B cell (primary cell): ENCODE data around the gene PARD3B. TPM values are rescaled to one million over a fixed set of nuclear protein-coding genes. Genes with fewer than 3 reads are reported as not detected.

Source experiments
- ATAC-seq: fragments of 200-7000 bp; cut with Tn5 transposase; one replicate; pipeline ENCODE4 v1.10.0; 2021; ENCODE audit warnings: low read depth, mild to moderate bottlenecking, moderate number of reproducible peaks, moderate library complexity
- CTCF ChIA-PET: fragments of 350-600 bp; sonication (Branson Sonifier 250); formaldehyde crosslinking; loops from one replicate; lab custom pipeline; 2021; ENCODE audit warnings: antibody characterized with exemption, inconsistent platforms; lab: Charles Lee
- POLR2A ChIA-PET: fragments of 350-600 bp; sonication (Branson Sonifier 250); formaldehyde crosslinking; loops from one replicate; lab custom pipeline; 2021; ENCODE audit warnings: antibody characterized with exemption; lab: Charles Lee
- DNase-seq: peaks from one replicate; pipeline ENCODE4 v3.0.0; 2013
- H2AFZ ChIP-seq: 2 replicates; pipeline ENCODE4 v1.6.1; 2012; ENCODE audit warnings: mild to moderate bottlenecking, low read depth, low read length; ENCODE audit not compliant: insufficient read depth, poor library complexity, severe bottlenecking
- H3K27ac ChIP-seq, 2 donors: 1 replicate in 1 of 2; 2 replicates in 1 of 2; pipeline ENCODE4 v1.5.1; 2012 to 2013; ENCODE audit warnings: low read length in 2 of 2, mild to moderate bottlenecking in 2 of 2, moderate library complexity in 1 of 2
- H3K27me3 ChIP-seq, 4 experiments: fragments of 200-600 bp in 1 of 4; sonication (generic) in 1 of 4; replicated peaks in 1 of 4; 1 replicate in 2 of 4; 2 replicates in 2 of 4; pipeline versions ENCODE4 v1.6.1 to v1.7.0; 2013 to 2016; ENCODE audit warnings: low read length in 3 of 4, mild to moderate bottlenecking in 2 of 4, mixed read lengths in 1 of 4, moderate library complexity in 1 of 4; ENCODE audit not compliant: insufficient read depth in 4 of 4, control insufficient read depth in 3 of 4; ENCODE audit errors: control extremely low read depth in 1 of 4
- H3K36me3 ChIP-seq, 2 experiments: replicated peaks in 1 of 2; 1 replicate in 1 of 2; 2 replicates in 1 of 2; pipeline versions ENCODE4 v1.6.1 to v1.7.1; 2013; ENCODE audit warnings: low read length in 1 of 2; ENCODE audit not compliant: insufficient read depth in 2 of 2, control insufficient read depth in 1 of 2; ENCODE audit errors: control extremely low read depth in 1 of 2, extremely low read depth in 1 of 2
- H3K4me1 ChIP-seq, 2 donors: fragments of 200-600 bp in 1 of 2; sonication (generic) in 1 of 2; 1 replicate in 1 of 2; 2 replicates in 1 of 2; pipeline versions ENCODE4 v1.5.1 to v1.6.1; 2013 to 2017; ENCODE audit warnings: low read length in 2 of 2; ENCODE audit not compliant: control insufficient read depth in 2 of 2, insufficient read depth in 2 of 2
- H3K4me2 ChIP-seq: replicated peaks from 2 replicates; pipeline ENCODE3; 2012; ENCODE audit warnings: mild to moderate bottlenecking, low read depth, low read length; ENCODE audit not compliant: poor library complexity, severe bottlenecking
- H3K4me3 ChIP-seq, 5 experiments: fragments of 200-600 bp in 1 of 5; sonication (generic) in 1 of 5; 1 replicate in 3 of 5; 2 replicates in 2 of 5; pipeline versions ENCODE4 v1.5.1 to v1.7.0; 2011 to 2016; ENCODE audit warnings: low read length in 4 of 5, mild to moderate bottlenecking in 4 of 5, low read depth in 2 of 5, control low read depth in 1 of 5, moderate library complexity in 1 of 5; ENCODE audit not compliant: insufficient read depth in 1 of 5; ENCODE audit errors: control extremely low read depth in 1 of 5, extremely low read depth in 1 of 5
- H3K79me2 ChIP-seq: fragments of 200-600 bp; sonication (generic); one replicate; pipeline ENCODE4 v1.6.0; 2016; ENCODE audit warnings: low read length; ENCODE audit not compliant: control insufficient read depth, insufficient read depth
- H3K9ac ChIP-seq: fragments of 200-600 bp; sonication (generic); 2 replicates; pipeline ENCODE4 v1.6.1; 2017; ENCODE audit warnings: mild to moderate bottlenecking, low read length, moderate library complexity
- H3K9me3 ChIP-seq, 3 donors: one replicate each; pipeline versions ENCODE4 v1.6.1 to v1.7.1; 2013; ENCODE audit warnings: low read length in 2 of 3; ENCODE audit not compliant: control insufficient read depth in 2 of 3, insufficient read depth in 1 of 3; ENCODE audit errors: control extremely low read depth in 1 of 3
- H4K20me1 ChIP-seq: 2 replicates; pipeline ENCODE4 v1.6.0; 2012; ENCODE audit warnings: mild to moderate bottlenecking, low read length; ENCODE audit not compliant: insufficient read depth, control insufficient read depth, poor library complexity, severe bottlenecking
- H3K27ac Mint-ChIP-seq: one replicate; pipeline ENCODE4 v1.8.0; 2021; ENCODE audit warnings: mixed read lengths
- H3K27me3 Mint-ChIP-seq: one replicate; pipeline ENCODE4 v1.8.0; 2021; ENCODE audit warnings: mixed read lengths
- H3K4me1 Mint-ChIP-seq: one replicate; pipeline ENCODE4 v1.8.0; 2021; ENCODE audit warnings: mixed read lengths
- H3K4me3 Mint-ChIP-seq: one replicate; pipeline ENCODE4 v1.8.0; 2021; ENCODE audit warnings: mixed read lengths
- H3K9me3 Mint-ChIP-seq: one replicate; pipeline ENCODE4 v1.8.0; 2022; ENCODE audit warnings: mixed read lengths; ENCODE audit not compliant: insufficient read depth
- EZH2 ChIP-seq: IDR thresholded peaks from 2 replicates; pipeline ENCODE4 v1.6.1; 2012; ENCODE audit warnings: borderline replicate concordance, low read depth, mild to moderate bottlenecking, moderate library complexity, low read length; ENCODE audit not compliant: insufficient read depth, poor library complexity, severe bottlenecking
- WGBS: methylation state at CpG from one replicate; pipeline ENCODE4 v1.1.5; 2013; ENCODE audit warnings: missing lambda C conversion rate; ENCODE audit not compliant: insufficient coverage; 5-methylcytosine and 5-hydroxymethylcytosine counted together
- intact Hi-C: fragments of 100-400 bp; cut with micrococcal nuclease; formaldehyde crosslinking; loops from one replicate; pipeline ENCODE4 v1.10.0; 2022
- polyA plus RNA-seq: library from polyadenylated mRNA; depleted of rRNA; stranded (reverse); fragments of >200 nt; gene quantifications from 2 replicates; pipeline ENCODE4 v1.2.3, GENCODE V29; 2012
- total RNA-seq, 2 donors: library from RNA; stranded (reverse); fragments of 120-200 nt in 1 of 2; gene quantifications; 1 replicate in 1 of 2; 2 replicates in 1 of 2; pipeline versions ENCODE4 v1.2.3 to v1.2.4, GENCODE V29; 2013 to 2022
- TF ChIP-seq, protein P1 (sequence below): fragments of 200-600 bp; IDR thresholded peaks from one replicate; pipeline ENCODE4 v1.8.0; 2022; ENCODE audit warnings: antibody characterized with exemption, mild to moderate bottlenecking

Gene PARD3B
- total and polyA plus RNA-seq, 2 donors (not counting 1 experiment from before 2014, with no cell fraction given), result not detected

GRCh38 chr2:204795156-204795555 lies 249.9 kb downstream of the PARD3B start:
- ChIA-PET POLR2A (no interaction called here), CTCF (no interaction called here)
- ATAC-seq (no peak), DNase-seq (no peak)
- Histone ChIP-seq H4K20me1 (no peaks in the 10 kb centered on the region), H3K27ac (no peak overlapping the region), H3K4me1 (no peaks in the 10 kb centered on the region), H3K27me3 (no peaks in the 10 kb centered on the region), H3K9me3 (no peaks in the 10 kb centered on the region), H3K4me3 (no peak overlapping the region), H3K79me2 (no peaks in the 10 kb centered on the region), H3K9ac (no peak overlapping the region), H2AFZ (no peak overlapping the region), H3K36me3 (no peaks in the 10 kb centered on the region), H3K4me2 (no peak overlapping the region)
- Mint-ChIP-seq H3K4me3 (no peak overlapping the region), H3K4me1 (no peaks in the 10 kb centered on the region), H3K27me3 (no peaks in the 10 kb centered on the region), H3K9me3 (peaks cover 2% of the 10 kb centered on the region), H3K27ac (no peak overlapping the region)
- intact Hi-C loops, result no loop called here
- WGBS, result 100% methylated on average over 1 of the region's 1 CpG
- TF ChIP-seq EZH2, result no peak
- TF ChIP-seq, protein P1, sequence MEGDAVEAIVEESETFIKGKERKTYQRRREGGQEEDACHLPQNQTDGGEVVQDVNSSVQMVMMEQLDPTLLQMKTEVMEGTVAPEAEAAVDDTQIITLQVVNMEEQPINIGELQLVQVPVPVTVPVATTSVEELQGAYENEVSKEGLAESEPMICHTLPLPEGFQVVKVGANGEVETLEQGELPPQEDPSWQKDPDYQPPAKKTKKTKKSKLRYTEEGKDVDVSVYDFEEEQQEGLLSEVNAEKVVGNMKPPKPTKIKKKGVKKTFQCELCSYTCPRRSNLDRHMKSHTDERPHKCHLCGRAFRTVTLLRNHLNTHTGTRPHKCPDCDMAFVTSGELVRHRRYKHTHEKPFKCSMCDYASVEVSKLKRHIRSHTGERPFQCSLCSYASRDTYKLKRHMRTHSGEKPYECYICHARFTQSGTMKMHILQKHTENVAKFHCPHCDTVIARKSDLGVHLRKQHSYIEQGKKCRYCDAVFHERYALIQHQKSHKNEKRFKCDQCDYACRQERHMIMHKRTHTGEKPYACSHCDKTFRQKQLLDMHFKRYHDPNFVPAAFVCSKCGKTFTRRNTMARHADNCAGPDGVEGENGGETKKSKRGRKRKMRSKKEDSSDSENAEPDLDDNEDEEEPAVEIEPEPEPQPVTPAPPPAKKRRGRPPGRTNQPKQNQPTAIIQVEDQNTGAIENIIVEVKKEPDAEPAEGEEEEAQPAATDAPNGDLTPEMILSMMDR, result no peak

DNA sequence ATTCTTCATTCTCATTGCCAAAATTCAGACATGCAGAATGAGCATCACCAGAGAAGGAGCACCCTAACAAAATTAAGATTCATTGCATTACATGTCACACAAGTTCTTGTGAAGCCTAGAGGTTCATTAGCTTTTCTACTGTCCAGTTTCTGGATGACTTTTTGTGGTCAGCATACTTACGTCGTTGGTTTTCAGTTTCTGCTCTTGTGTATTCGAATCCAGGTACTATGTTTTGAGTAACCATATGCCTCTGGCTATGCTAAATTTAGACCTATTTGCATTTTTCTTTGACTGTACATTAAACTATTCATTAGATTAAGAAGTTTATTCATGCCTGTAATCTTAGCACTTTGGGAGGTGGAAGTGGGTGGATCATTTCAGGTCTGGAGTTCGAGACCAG lies 251.3 kb downstream of the PARD3B start:
- Histone ChIP-seq H3K9me3 (no peaks in the 10 kb centered on the region), H3K4me2 (no peak overlapping the region), H4K20me1 (no peaks in the 10 kb centered on the region), H3K9ac (no peak overlapping the region), H3K27me3 (no peaks in the 10 kb centered on the region), H3K27ac (no peak overlapping the region), H3K4me3 (no peak overlapping the region), H3K4me1 (no peaks in the 10 kb centered on the region), H2AFZ (no peak overlapping the region), H3K79me2 (no peaks in the 10 kb centered on the region), H3K36me3 (no peaks in the 10 kb centered on the region)
- Mint-ChIP-seq H3K4me1 (no peaks in the 10 kb centered on the region), H3K4me3 (no peak overlapping the region), H3K27ac (no peak overlapping the region), H3K9me3 (peaks cover 2% of the 10 kb centered on the region), H3K27me3 (no peaks in the 10 kb centered on the region)
- DNase-seq, result no peak
- WGBS, result 82% methylated on average over 2 of the region's 4 CpGs
- intact Hi-C loops, result no loop called here
- ChIA-PET CTCF (no interaction called here), POLR2A (no interaction called here)
- ATAC-seq, result no peak
- TF ChIP-seq, protein P1, result no peak
- TF ChIP-seq EZH2, result no peak
